ENCODE measurements around the gene CDKAL1. TPM values are rescaled to one million over a fixed set of nuclear protein-coding genes. Genes with fewer than 3 reads are reported as not detected.
"Not testable (repeated sequence)": the region's sequence is repeated elsewhere in the genome, so short reads cannot be mapped to it uniquely, and the experiment has no call there.

Gene CDKAL1
- total and polyA plus RNA-seq, 2 donors = 9.8 to 19.9 TPM

GRCh38 chr6:20594299-20594853 is 60.1 kb downstream of the CDKAL1 start:
- H3K9me3 ChIP-seq (ENCODE audit: control insufficient read depth in 2 of 2, insufficient read depth in 1 of 2, low read length in 1 of 2); H3K4me1 ChIP-seq (ENCODE audit: control insufficient read depth in 2 of 2, insufficient read depth in 2 of 2, low read length in 2 of 2); H3K4me3 ChIP-seq (ENCODE audit: low read length in 2 of 2); H3K27ac ChIP-seq (ENCODE audit: low read depth in 1 of 2, low read length in 1 of 2); H3K27me3 ChIP-seq (ENCODE audit: control insufficient read depth in 2 of 2, insufficient read depth in 1 of 2, low read length in 1 of 2); DNase-seq (ENCODE audit: low read depth in 6 of 9, low spot score in 9 of 9): not testable (repeated sequence)
- WGBS = 83% methylated on average over 7 of the region's 7 CpGs
- H3K36me3 ChIP-seq (ENCODE audit: control insufficient read depth in 2 of 2, insufficient read depth in 2 of 2, low read length in 1 of 2) = peaks cover 11% of the 10 kb centered on the region in 2 donors

DNA sequence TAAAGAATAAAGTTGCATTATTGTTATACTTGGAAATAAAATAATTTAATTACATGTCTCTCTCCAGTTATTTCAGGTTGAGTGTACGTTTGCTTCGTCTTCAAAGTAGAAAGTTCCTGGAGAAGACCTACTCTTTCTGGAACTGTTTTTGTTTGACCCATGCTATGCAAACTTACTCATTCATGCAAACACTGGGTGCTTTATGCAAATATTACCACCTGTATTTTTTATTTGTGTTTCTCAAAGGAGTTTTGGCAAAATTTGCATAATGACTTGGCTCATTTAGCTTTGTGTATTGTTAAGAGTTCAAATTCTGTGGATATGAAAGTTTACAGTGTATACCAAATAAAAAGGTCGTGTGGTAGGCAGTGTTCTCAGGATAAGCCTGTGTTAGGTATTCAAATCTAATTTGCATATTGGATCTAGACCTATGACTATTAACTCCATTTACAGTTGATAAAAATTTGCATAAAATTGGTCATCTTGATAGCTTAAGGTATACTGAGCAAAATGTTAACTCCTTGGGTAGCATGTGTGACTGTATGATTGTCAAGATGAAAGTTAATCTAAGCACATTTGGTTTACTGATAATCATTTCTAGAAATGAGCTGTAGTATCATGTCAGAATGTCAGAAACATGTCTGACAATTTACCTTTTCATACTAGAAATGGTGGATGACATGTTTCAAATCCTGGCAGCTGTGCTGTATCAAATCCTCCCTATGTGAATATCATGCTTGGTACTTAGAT is 65.2 kb downstream of the CDKAL1 start:
- Histone ChIP-seq H3K27me3 (ENCODE audit: control insufficient read depth in 2 of 2, insufficient read depth in 1 of 2, low read length in 1 of 2) (no peaks in the 10 kb centered on the region), H3K36me3 (ENCODE audit: control insufficient read depth in 2 of 2, insufficient read depth in 2 of 2, low read length in 1 of 2) (peaks cover 11 to 17% of the 10 kb centered on the region in 2 donors), H3K4me3 (ENCODE audit: low read length in 2 of 2) (no peak overlapping the region), H3K4me1 (ENCODE audit: control insufficient read depth in 2 of 2, insufficient read depth in 2 of 2, low read length in 2 of 2) (no peaks in the 10 kb centered on the region), H3K9me3 (ENCODE audit: control insufficient read depth in 2 of 2, insufficient read depth in 1 of 2, low read length in 1 of 2) (peaks cover 2 to 7% of the 10 kb centered on the region in 2 donors), H3K27ac (ENCODE audit: low read depth in 1 of 2, low read length in 1 of 2) (no peak overlapping the region)
- WGBS = 98% methylated on average over 3 of the region's 3 CpGs
- DNase-seq (ENCODE audit: low read depth in 6 of 9, low spot score in 9 of 9) = no peak

GRCh38 chr6:20600831-20601230 is 66.6 kb downstream of the CDKAL1 start:
- DNase-seq (ENCODE audit: low read depth in 6 of 9, low spot score in 9 of 9) = no peak
- 97% methylated on average over 3 of the region's 3 CpGs for WGBS
- Histone ChIP-seq H3K27ac (ENCODE audit: low read depth in 1 of 2, low read length in 1 of 2) (no peak overlapping the region), H3K4me1 (ENCODE audit: control insufficient read depth in 2 of 2, insufficient read depth in 2 of 2, low read length in 2 of 2) (no peaks in the 10 kb centered on the region), H3K36me3 (ENCODE audit: control insufficient read depth in 2 of 2, insufficient read depth in 2 of 2, low read length in 1 of 2) (peaks cover 11 to 15% of the 10 kb centered on the region in 2 donors), H3K4me3 (ENCODE audit: low read length in 2 of 2) (no peak overlapping the region), H3K9me3 (ENCODE audit: control insufficient read depth in 2 of 2, insufficient read depth in 1 of 2, low read length in 1 of 2) (peaks cover 2 to 6% of the 10 kb centered on the region in 2 donors), H3K27me3 (ENCODE audit: control insufficient read depth in 2 of 2, insufficient read depth in 1 of 2, low read length in 1 of 2) (no peaks in the 10 kb centered on the region)

DNA sequence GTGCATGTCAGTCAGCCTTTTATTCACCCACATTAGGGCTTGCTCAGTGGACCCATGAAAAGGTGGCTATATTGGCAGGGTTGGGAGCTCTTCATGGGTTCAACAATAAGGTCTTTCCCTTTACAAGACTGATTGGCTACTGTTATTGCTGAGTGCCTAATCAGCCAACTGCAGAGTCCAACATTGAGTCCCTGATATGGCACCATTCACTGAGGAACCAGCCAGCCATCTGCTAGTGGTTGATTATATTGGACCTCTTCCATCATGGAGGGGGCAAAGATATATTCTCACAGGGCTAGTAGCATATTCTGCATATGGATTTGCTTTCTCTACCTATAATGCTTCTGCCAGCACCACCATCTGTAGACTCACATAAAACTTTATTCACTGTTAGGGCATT is 69.9 kb downstream of the CDKAL1 start:
- Histone ChIP-seq H3K27ac (ENCODE audit: low read depth in 1 of 2, low read length in 1 of 2) (no peak overlapping the region), H3K4me1 (ENCODE audit: control insufficient read depth in 2 of 2, insufficient read depth in 2 of 2, low read length in 2 of 2) (no peaks in the 10 kb centered on the region), H3K9me3 (ENCODE audit: control insufficient read depth in 2 of 2, insufficient read depth in 1 of 2, low read length in 1 of 2) (no peaks in the 10 kb centered on the region), H3K27me3 (ENCODE audit: control insufficient read depth in 2 of 2, insufficient read depth in 1 of 2, low read length in 1 of 2) (no peaks in the 10 kb centered on the region), H3K36me3 (ENCODE audit: control insufficient read depth in 2 of 2, insufficient read depth in 2 of 2, low read length in 1 of 2) (peaks cover 0 to 6% of the 10 kb centered on the region in 2 donors), H3K4me3 (ENCODE audit: low read length in 2 of 2) (no peak overlapping the region)
- no peak for DNase-seq (ENCODE audit: low read depth in 6 of 9, low spot score in 9 of 9)

DNA sequence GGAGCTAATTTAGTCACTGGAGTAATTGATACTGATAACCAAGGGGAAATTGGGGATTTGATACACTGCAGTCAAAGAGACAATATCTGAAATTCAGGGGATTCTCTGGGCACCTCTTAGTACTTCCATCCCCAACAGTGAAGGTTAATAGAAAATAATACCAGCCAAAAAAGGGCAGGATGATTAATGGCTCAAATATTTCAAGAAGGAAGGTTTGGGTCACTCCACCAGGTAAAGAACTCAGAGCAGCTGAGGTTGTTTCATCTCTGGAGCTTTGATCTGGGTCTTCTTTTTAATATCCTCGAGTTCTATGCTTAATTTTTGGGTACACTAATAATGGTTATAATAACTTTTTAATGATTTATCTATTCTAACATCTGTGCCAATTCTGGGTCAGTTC is 70.8 kb downstream of the CDKAL1 start:
- no peaks in the 10 kb centered on the region for H3K9me3 ChIP-seq (ENCODE audit: control insufficient read depth in 2 of 2, insufficient read depth in 1 of 2, low read length in 1 of 2)
- no peak for DNase-seq (ENCODE audit: low read depth in 6 of 9, low spot score in 9 of 9)
- WGBS = 95% methylated on average over 1 of the region's 1 CpG

DNA sequence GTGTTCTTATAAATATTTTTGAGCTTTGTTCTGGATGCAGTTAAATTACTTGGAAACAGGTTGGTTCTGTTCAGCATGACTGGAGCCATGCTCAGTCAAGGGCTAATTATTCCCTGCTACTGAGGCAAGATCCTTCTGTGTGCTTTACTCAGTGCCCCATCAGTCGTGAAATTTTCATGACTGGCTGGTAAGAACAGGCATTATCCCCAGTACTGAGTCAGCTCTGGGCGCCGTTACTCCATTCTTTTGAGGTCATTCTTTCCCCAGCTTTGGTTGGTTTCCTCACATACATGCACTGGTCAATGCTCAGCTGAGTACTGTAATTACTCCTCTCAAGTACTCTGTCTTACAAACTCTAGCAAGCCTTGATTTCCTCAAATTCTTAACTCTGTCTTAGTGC is 71.3 kb downstream of the CDKAL1 start:
- no peaks in the 10 kb centered on the region for H3K27me3 ChIP-seq (ENCODE audit: control insufficient read depth in 2 of 2, insufficient read depth in 1 of 2, low read length in 1 of 2)
- no peak for DNase-seq (ENCODE audit: low read depth in 6 of 9, low spot score in 9 of 9)
- 79% methylated on average over 3 of the region's 3 CpGs for WGBS

More for the DNA sequence above, 70.8 kb downstream of the CDKAL1 start:
- no peaks in the 10 kb centered on the region for H3K4me1 ChIP-seq (ENCODE audit: control insufficient read depth in 2 of 2, insufficient read depth in 2 of 2, low read length in 2 of 2)
- H3K4me3 ChIP-seq (ENCODE audit: low read length in 2 of 2) = no peak overlapping the region
- H3K36me3 ChIP-seq (ENCODE audit: control insufficient read depth in 2 of 2, insufficient read depth in 2 of 2, low read length in 1 of 2) = peaks cover 0 to 9% of the 10 kb centered on the region in 2 donors
- no peak overlapping the region for H3K27ac ChIP-seq (ENCODE audit: low read depth in 1 of 2, low read length in 1 of 2)
- no peaks in the 10 kb centered on the region for H3K27me3 ChIP-seq (ENCODE audit: control insufficient read depth in 2 of 2, insufficient read depth in 1 of 2, low read length in 1 of 2)

DNA sequence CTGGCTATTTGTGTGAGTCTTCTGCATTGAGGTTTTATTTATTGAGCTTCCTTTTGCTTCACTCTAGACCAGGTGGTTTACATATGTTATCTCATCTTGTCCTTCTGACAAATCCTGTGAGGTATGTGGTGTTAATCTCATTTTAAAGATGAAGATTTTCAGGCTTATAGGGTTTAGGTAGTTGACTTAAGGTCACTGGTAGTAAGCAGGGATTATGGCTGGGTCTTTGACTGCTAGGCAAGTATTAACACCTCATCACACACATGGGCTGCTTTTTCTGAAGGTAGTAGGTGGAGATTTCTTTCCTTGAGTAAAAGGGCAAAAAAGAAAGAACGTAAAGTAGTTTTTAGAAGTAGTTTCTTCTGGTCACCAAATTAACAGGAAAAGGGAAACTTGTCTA is 72.6 kb downstream of the CDKAL1 start:
- 100% methylated on average over 1 of the region's 1 CpG for WGBS
- H3K9me3 ChIP-seq (ENCODE audit: control insufficient read depth in 2 of 2, insufficient read depth in 1 of 2, low read length in 1 of 2) = no peaks in the 10 kb centered on the region
- H3K36me3 ChIP-seq (ENCODE audit: control insufficient read depth in 2 of 2, insufficient read depth in 2 of 2, low read length in 1 of 2) = peaks cover 0 to 9% of the 10 kb centered on the region in 2 donors
- no peak overlapping the region for H3K27ac ChIP-seq (ENCODE audit: low read depth in 1 of 2, low read length in 1 of 2)
- H3K4me3 ChIP-seq (ENCODE audit: low read length in 2 of 2) = no peak overlapping the region
- no peaks in the 10 kb centered on the region for H3K4me1 ChIP-seq (ENCODE audit: control insufficient read depth in 2 of 2, insufficient read depth in 2 of 2, low read length in 2 of 2)
- DNase-seq (ENCODE audit: low read depth in 6 of 9, low spot score in 9 of 9) = no peak
- H3K27me3 ChIP-seq (ENCODE audit: control insufficient read depth in 2 of 2, insufficient read depth in 1 of 2, low read length in 1 of 2) = no peaks in the 10 kb centered on the region

More for the DNA sequence above, 71.3 kb downstream of the CDKAL1 start:
- Histone ChIP-seq H3K9me3 (ENCODE audit: control insufficient read depth in 2 of 2, insufficient read depth in 1 of 2, low read length in 1 of 2) (no peaks in the 10 kb centered on the region), H3K27ac (ENCODE audit: low read depth in 1 of 2, low read length in 1 of 2) (no peak overlapping the region), H3K36me3 (ENCODE audit: control insufficient read depth in 2 of 2, insufficient read depth in 2 of 2, low read length in 1 of 2) (peaks cover 0 to 9% of the 10 kb centered on the region in 2 donors), H3K4me1 (ENCODE audit: control insufficient read depth in 2 of 2, insufficient read depth in 2 of 2, low read length in 2 of 2) (no peaks in the 10 kb centered on the region), H3K4me3 (ENCODE audit: low read length in 2 of 2) (no peak overlapping the region)

DNA sequence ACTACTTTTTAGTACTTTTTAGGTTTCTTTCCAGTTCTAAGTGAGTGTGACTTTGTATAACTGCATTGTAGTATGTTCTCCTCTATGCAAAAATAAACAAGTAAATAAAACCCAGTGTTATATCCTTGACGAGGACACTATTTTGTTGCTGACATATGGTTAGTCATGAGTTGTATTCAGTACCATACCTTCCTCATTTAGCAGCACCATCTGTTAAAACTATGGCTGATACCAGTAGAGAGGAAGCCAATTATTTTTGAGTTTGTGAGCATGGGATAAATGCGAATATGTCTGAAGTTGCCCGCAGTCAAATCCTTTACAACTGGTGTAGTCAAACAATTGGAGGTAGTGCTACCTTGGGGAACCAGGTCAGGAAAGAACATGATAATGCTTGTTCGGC is 74.1 kb downstream of the CDKAL1 start:
- WGBS = 97% methylated on average over 4 of the region's 4 CpGs
- no peak overlapping the region for H3K27ac ChIP-seq (ENCODE audit: low read depth in 1 of 2, low read length in 1 of 2)
- no peak for DNase-seq (ENCODE audit: low read depth in 6 of 9, low spot score in 9 of 9)

GRCh38 chr6:20608905-20609304 is 74.6 kb downstream of the CDKAL1 start:
- Histone ChIP-seq H3K4me3 (ENCODE audit: low read length in 2 of 2) (no peak overlapping the region), H3K9me3 (ENCODE audit: control insufficient read depth in 2 of 2, insufficient read depth in 1 of 2, low read length in 1 of 2) (no peaks in the 10 kb centered on the region), H3K27ac (ENCODE audit: low read depth in 1 of 2, low read length in 1 of 2) (no peak overlapping the region), H3K4me1 (ENCODE audit: control insufficient read depth in 2 of 2, insufficient read depth in 2 of 2, low read length in 2 of 2) (no peaks in the 10 kb centered on the region), H3K36me3 (ENCODE audit: control insufficient read depth in 2 of 2, insufficient read depth in 2 of 2, low read length in 1 of 2) (peaks cover 0 to 7% of the 10 kb centered on the region in 2 donors), H3K27me3 (ENCODE audit: control insufficient read depth in 2 of 2, insufficient read depth in 1 of 2, low read length in 1 of 2) (no peaks in the 10 kb centered on the region)
- no peak for DNase-seq (ENCODE audit: low read depth in 6 of 9, low spot score in 9 of 9)
- WGBS = 96% methylated on average over 2 of the region's 2 CpGs

More for the DNA sequence above, 74.1 kb downstream of the CDKAL1 start:
- H3K4me1 ChIP-seq (ENCODE audit: control insufficient read depth in 2 of 2, insufficient read depth in 2 of 2, low read length in 2 of 2) = no peaks in the 10 kb centered on the region
- H3K36me3 ChIP-seq (ENCODE audit: control insufficient read depth in 2 of 2, insufficient read depth in 2 of 2, low read length in 1 of 2) = peaks cover 0 to 9% of the 10 kb centered on the region in 2 donors
- H3K4me3 ChIP-seq (ENCODE audit: low read length in 2 of 2) = no peak overlapping the region
- H3K9me3 ChIP-seq (ENCODE audit: control insufficient read depth in 2 of 2, insufficient read depth in 1 of 2, low read length in 1 of 2) = no peaks in the 10 kb centered on the region
- no peaks in the 10 kb centered on the region for H3K27me3 ChIP-seq (ENCODE audit: control insufficient read depth in 2 of 2, insufficient read depth in 1 of 2, low read length in 1 of 2)

Data from thymus (tissue), 11 donors.